ENCODE data around the gene FBXO34. TPM values are rescaled to one million over a fixed set of nuclear protein-coding genes. Genes with fewer than 3 reads are reported as not detected.

The FBXO34 gene
- total and polyA plus RNA-seq, 9 of the 15 experiments (the other 6 are each of a cell fraction or from before 2014, with no cell fraction given): 6.3 to 24.9 (median 16.2) TPM

DNA sequence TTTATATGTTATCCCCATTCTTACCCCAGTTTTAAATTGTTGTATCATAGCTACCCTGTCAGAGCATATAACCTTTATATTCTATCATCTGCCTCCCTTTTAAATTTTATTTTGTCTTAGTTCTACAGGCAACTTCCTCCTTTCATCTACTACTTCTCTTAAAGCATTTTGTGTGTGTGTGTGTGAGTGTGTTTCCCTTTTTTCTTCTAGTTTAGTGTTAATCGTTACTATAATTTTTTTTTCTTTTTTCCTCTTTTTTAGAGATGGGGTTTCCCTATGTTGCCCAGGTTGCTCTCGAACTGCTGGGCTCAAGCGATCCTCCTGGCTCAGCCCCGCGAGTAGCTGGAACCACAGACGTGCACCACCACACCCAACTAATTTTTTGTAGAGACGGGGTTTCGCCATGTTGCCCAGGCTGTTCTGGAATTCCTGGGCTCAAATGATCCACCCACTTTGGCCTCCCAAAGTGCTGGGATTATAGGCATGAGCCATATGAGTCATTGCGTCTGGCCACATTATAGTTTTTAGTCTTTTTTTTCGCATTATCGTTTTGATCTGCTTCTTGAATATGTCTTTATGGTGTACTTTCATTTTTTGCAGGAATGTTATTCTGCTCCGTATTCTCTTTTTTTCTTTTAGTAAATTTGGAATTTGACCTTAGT, 33.1 kb upstream of the FBXO34 start:
- DNase-seq (ENCODE audit: extremely low read depth in 1 of 4, low spot score in 3 of 4) (no peak), FAIRE-seq (no peak), ATAC-seq (no peak)
- Histone ChIP-seq H3K79me2 (ENCODE audit: control insufficient read depth, insufficient read depth, low read length) (no peaks in the 10 kb centered on the region), H3K4me1 (replicated peaks in 1 of 2; ENCODE audit: control insufficient read depth in 2 of 2, insufficient read depth in 2 of 2, low read length in 2 of 2) (peaks cover 0 to 3% of the 10 kb centered on the region in 2 experiments; a peak in 2 of 5 replicates), H3K9me1 (ENCODE audit: control insufficient read depth, insufficient read depth, low read length) (no peaks in the 10 kb centered on the region), H3K27me3 (ENCODE audit: control insufficient read depth in 2 of 2, insufficient read depth in 2 of 2, low read length in 2 of 2) (peaks cover 0 to 3% of the 10 kb centered on the region in 2 experiments; a peak in 2 of 5 replicates), H3K4me2 (ENCODE audit: insufficient read depth, low read length) (peak overlapping the region; percentile 25; the same call in 1 of the 2 replicates), H2AFZ (ENCODE audit: low read depth, low read length) (peak overlapping the region; percentile 32; the same call in 1 of the 2 replicates), H3K9me3 (replicated peaks; ENCODE audit: control insufficient read depth, insufficient read depth, low read depth, low read length) (no peaks in the 10 kb centered on the region), H3K27ac (ENCODE audit: extremely low read depth, low read depth, low read length) (no peak overlapping the region), H3K9ac (ENCODE audit: insufficient read depth in 1 of 2, low read depth in 2 of 2, low read length in 2 of 2) (no peak overlapping the region; a peak in 1 of 4 replicates), H4K20me1 (replicated peaks; ENCODE audit: control insufficient read depth, insufficient read depth, low read length) (no peaks in the 10 kb centered on the region), H3K36me3 (ENCODE audit: control insufficient read depth, insufficient read depth, low read length) (no peaks in the 10 kb centered on the region), H3K4me3 (no peak overlapping the region)
- intact Hi-C loops (cut with micrococcal nuclease): no loop called here
- no peak for TF ChIP-seq RB1 (IDR thresholded peaks at IDR 0.05; ENCODE audit: low read depth)
- TF ChIP-seq, protein P1, sequence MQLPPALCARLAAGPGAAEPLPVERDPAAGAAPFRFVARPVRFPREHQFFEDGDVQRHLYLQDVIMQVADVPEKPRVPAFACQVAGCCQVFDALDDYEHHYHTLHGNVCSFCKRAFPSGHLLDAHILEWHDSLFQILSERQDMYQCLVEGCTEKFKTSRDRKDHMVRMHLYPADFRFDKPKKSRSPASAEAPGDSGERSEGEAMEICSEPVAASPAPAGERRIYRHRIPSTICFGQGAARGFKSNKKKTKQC (CRISPR knock-in tag; IDR thresholded peaks at IDR 0.05): no peak
- no peak for TF ChIP-seq CHD2 (IDR thresholded peaks at IDR 0.05; ENCODE audit: low read depth, low read length)
- peak; percentile 65 for TF ChIP-seq CBX8 (IDR thresholded peaks at IDR 0.05; ENCODE audit: borderline replicate concordance, extremely low read depth, low read depth, low read length, poor library complexity, severe bottlenecking)
- TF ChIP-seq, protein P2, sequence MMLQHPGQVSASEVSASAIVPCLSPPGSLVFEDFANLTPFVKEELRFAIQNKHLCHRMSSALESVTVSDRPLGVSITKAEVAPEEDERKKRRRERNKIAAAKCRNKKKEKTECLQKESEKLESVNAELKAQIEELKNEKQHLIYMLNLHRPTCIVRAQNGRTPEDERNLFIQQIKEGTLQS (IDR thresholded peaks at IDR 0.05): 0 out of 2 replicates have a peak, but pooled peaks have one; percentile 36
- TF ChIP-seq, protein P2 (CRISPR knock-in tag; conservative IDR thresholded peaks at IDR 0.05): no peak
- no peak for TF ChIP-seq CBX3 (IDR thresholded peaks at IDR 0.05; ENCODE audit: borderline replicate concordance in 1 of 2, low read length in 2 of 2)
- peak; percentile 17; the same call in 1 of the 2 replicates for TF ChIP-seq ARID1B (IDR thresholded peaks at IDR 0.05)
- TF ChIP-seq ZNF175 (CRISPR knock-in tag; IDR thresholded peaks at IDR 0.05; ENCODE audit: low read depth): no peak
- TF ChIP-seq JUND (IDR thresholded peaks at IDR 0.05; ENCODE audit: borderline replicate concordance, low read depth, low read length): peak; percentile 19; the same call in 1 of the 2 replicates
- no peak for TF ChIP-seq JUND (tag; IDR thresholded peaks at IDR 0.05; ENCODE audit: borderline replicate concordance, low read depth, low read length)
- TF ChIP-seq FOSL1 (tag; conservative IDR thresholded peaks at IDR 0.05): peak; percentile 48
- in situ Hi-C loops (cut with MboI): no loop called here
- POLR2A ChIA-PET: no interaction called here
- CTCF ChIA-PET (ENCODE audit: low intra/inter-chr PET ratio): no interaction called here
- BruUV-seq (replicated peaks): no TSS peak
- WGBS (ENCODE audit: insufficient coverage, low coverage, missing lambda C conversion rate): 18% methylated on average over 9 of the region's 12 CpGs
